DND-41 (cell line): ENCODE measurements around the gene AGPAT4.

Source experiments
- ATAC-seq: fragments of 200-7000 bp; cut with Tn5 transposase; 3 replicates; pipeline ENCODE4 v1.9.1; 2021; ENCODE audit warnings: low read depth; ENCODE audit not compliant: insufficient read depth
- DNase-seq: peaks from one replicate; pipeline ENCODE4 v3.0.0-alpha.2; 2020
- H2AFZ ChIP-seq: 2 replicates; pipeline ENCODE4 v1.6.0; 2012; ENCODE audit warnings: low read depth, low read length
- H3K27ac ChIP-seq: 2 replicates; pipeline ENCODE4 v1.5.1; 2012; ENCODE audit warnings: low read length, inconsistent platforms
- H3K27me3 ChIP-seq: fragments of 200-600 bp; sonication (generic); 2 replicates; pipeline ENCODE4 v1.6.0; 2012; ENCODE audit warnings: low read length, mild to moderate bottlenecking, inconsistent platforms; ENCODE audit not compliant: insufficient read depth, poor library complexity
- H3K36me3 ChIP-seq: 2 replicates; pipeline ENCODE4 v1.5.1; 2012; ENCODE audit warnings: low read length, inconsistent platforms; ENCODE audit not compliant: insufficient read depth
- H3K4me1 ChIP-seq: 2 replicates; pipeline ENCODE4 v1.5.1; 2012; ENCODE audit warnings: mild to moderate bottlenecking, low read length; ENCODE audit not compliant: insufficient read depth
- H3K4me2 ChIP-seq: 2 replicates; pipeline ENCODE4 v1.6.0; 2012; ENCODE audit warnings: mild to moderate bottlenecking, moderate library complexity, low read length, inconsistent platforms; ENCODE audit not compliant: insufficient read depth
- H3K4me3 ChIP-seq, 2 experiments: fragments of 200-600 bp in 1 of 2; shearing (Covaris generic) in 1 of 2; 2 replicates each; pipeline ENCODE4 v1.5.1; 2012 to 2016; ENCODE audit warnings: inconsistent platforms in 2 of 2, low read length in 2 of 2, mild to moderate bottlenecking in 2 of 2, low read depth in 1 of 2, moderate library complexity in 1 of 2
- H3K79me2 ChIP-seq: 2 replicates; pipeline ENCODE4 v1.6.0; 2012; ENCODE audit warnings: low read length, inconsistent platforms; ENCODE audit not compliant: insufficient read depth
- H3K9ac ChIP-seq: 2 replicates; pipeline ENCODE4 v1.6.0; 2012; ENCODE audit warnings: low read depth, mild to moderate bottlenecking, inconsistent platforms, low read length, moderate library complexity
- H3K9me3 ChIP-seq: 2 replicates; pipeline ENCODE4 v1.5.1; 2012; ENCODE audit warnings: low read length, moderate library complexity, mild to moderate bottlenecking, inconsistent platforms; ENCODE audit not compliant: insufficient read depth, severe bottlenecking
- H4K20me1 ChIP-seq: 2 replicates; pipeline ENCODE4 v1.6.0; 2012; ENCODE audit warnings: low read length; ENCODE audit not compliant: insufficient read depth
- CTCF ChIP-seq: IDR thresholded peaks from 2 replicates; pipeline ENCODE4 v1.5.1; 2012; ENCODE audit warnings: borderline replicate concordance, low read length, moderate library complexity, mild to moderate bottlenecking; ENCODE audit not compliant: poor library complexity, severe bottlenecking; ENCODE audit errors: extremely low read depth
- EZH2 ChIP-seq: IDR thresholded peaks from 3 replicates; pipeline ENCODE4 v1.6.1; 2012; ENCODE audit warnings: borderline replicate concordance, low read depth, mild to moderate bottlenecking, moderate library complexity, low read length, inconsistent platforms; ENCODE audit not compliant: severe bottlenecking

The AGPAT4 gene

GRCh38 chr6:161268531-161269210, 5.2 kb downstream of the AGPAT4 start:
- Histone ChIP-seq H3K27ac (no peak overlapping the region), H3K4me1 (peaks cover 8% of the 10 kb centered on the region; the same call in 1 of the 2 replicates), H3K79me2 (no peaks in the 10 kb centered on the region), H2AFZ (no peak overlapping the region), H3K9me3 (no peaks in the 10 kb centered on the region), H3K9ac (no peak overlapping the region), H3K4me2 (no peak overlapping the region), H4K20me1 (no peaks in the 10 kb centered on the region), H3K36me3 (no peaks in the 10 kb centered on the region), H3K27me3 (no peaks in the 10 kb centered on the region), H3K4me3 (no peak overlapping the region)
- no peak for ATAC-seq
- TF ChIP-seq CTCF (no peak), EZH2 (no peak)
- DNase-seq: no peak

GRCh38 chr6:161266513-161267230, 7.2 kb downstream of the AGPAT4 start:
- ATAC-seq (no peak; the same call in 2 of the 3 replicates), DNase-seq (no peak)
- Histone ChIP-seq H4K20me1 (no peaks in the 10 kb centered on the region), H3K36me3 (no peaks in the 10 kb centered on the region), H3K27me3 (no peaks in the 10 kb centered on the region), H3K9ac (no peak overlapping the region), H3K4me2 (no peak overlapping the region), H3K27ac (no peak overlapping the region), H3K4me1 (no peaks in the 10 kb centered on the region), H3K4me3 (no peak overlapping the region), H3K9me3 (no peaks in the 10 kb centered on the region), H2AFZ (no peak overlapping the region), H3K79me2 (no peaks in the 10 kb centered on the region)
- TF ChIP-seq CTCF (no peak), EZH2 (no peak)

- no peaks in the 10 kb centered on the region for H3K9me3 ChIP-seq
- H3K27ac ChIP-seq: no peak overlapping the region
- no peaks in the 10 kb centered on the region for H3K27me3 ChIP-seq
- no peak for DNase-seq
- no peak for TF ChIP-seq EZH2
- TF ChIP-seq CTCF: no peak
- no peaks in the 10 kb centered on the region for H3K36me3 ChIP-seq
- H3K4me2 ChIP-seq: no peak overlapping the region
- no peaks in the 10 kb centered on the region for H4K20me1 ChIP-seq
- no peaks in the 10 kb centered on the region for H3K79me2 ChIP-seq
- no peak overlapping the region for H3K4me3 ChIP-seq
- no peak overlapping the region for H3K9ac ChIP-seq
- no peak for ATAC-seq
- no peaks in the 10 kb centered on the region for H3K4me1 ChIP-seq
- H2AFZ ChIP-seq: no peak overlapping the region
Observed at GRCh38 chr6:161265975-161266374, 7.9 kb downstream of the AGPAT4 start.
